ENCODE measurements around the gene HYCC2. TPM values are rescaled to one million over a fixed set of nuclear protein-coding genes. Genes with fewer than 3 reads are reported as not detected.

The HYCC2 gene
- total RNA-seq, 4 donors from 2014 or later, result 19.8 to 32.0 (median 26.0) TPM

GRCh38 chr2:201024518-201024917 lies 47.0 kb downstream of the HYCC2 start:
- no peaks in the 10 kb centered on the region for H3K27me3 ChIP-seq
- no peak overlapping the region for H3K27ac ChIP-seq
- intact Hi-C loops (cut with DNase I), result no loop called here
- peaks cover 2 to 4% of the 10 kb centered on the region in 2 donors for H3K36me3 ChIP-seq
- H3K9me3 ChIP-seq, result no peaks in the 10 kb centered on the region
- H3K4me1 ChIP-seq, result no peaks in the 10 kb centered on the region
- TF ChIP-seq CTCF (IDR thresholded peaks at IDR 0.05), result no peak
- no peak for TF ChIP-seq POLR2A (IDR thresholded peaks at IDR 0.05)
- no peak for DNase-seq
- H3K4me3 ChIP-seq (replicated peaks in 1 of 3), result no peak overlapping the region

GRCh38 chr2:201021914-201022313 lies 49.6 kb downstream of the HYCC2 start:
- H3K36me3 ChIP-seq, result peaks cover 2 to 4% of the 10 kb centered on the region in 2 donors
- H3K27ac ChIP-seq, result no peak overlapping the region
- no peaks in the 10 kb centered on the region for H3K9me3 ChIP-seq
- intact Hi-C loops (cut with DNase I), result no loop called here
- H3K4me1 ChIP-seq, result no peaks in the 10 kb centered on the region
- H3K27me3 ChIP-seq, result no peaks in the 10 kb centered on the region
- no peak overlapping the region for H3K4me3 ChIP-seq (replicated peaks in 1 of 3)
- TF ChIP-seq CTCF (IDR thresholded peaks at IDR 0.05) (no peak), POLR2A (IDR thresholded peaks at IDR 0.05) (no peak)
- no peak for DNase-seq

Small RNAs within 50 kb of the gene (small RNA-seq; reads per million reads assigned to genes)
- not detected for gene RNU6-1206P

Other genes starting within 250 kb of the HYCC2 start
- gene CLK1, start 207.0 kb downstream of the HYCC2 start, total RNA-seq, result 100 to 1,000 TPM; 102 to 262 (median 191) TPM
- 10 to 100 TPM; 12.2 to 30.3 (median 26.6) TPM for gene PPIL3, start 182.6 kb downstream of the HYCC2 start, total RNA-seq
- 10 to 100 TPM; 16.9 to 32.2 (median 27.2) TPM for gene NIF3L1, start 182.3 kb downstream of the HYCC2 start, total RNA-seq
- 10 to 100 TPM; 25.2 to 40.3 (median 34.0) TPM for gene ORC2, start 108.0 kb downstream of the HYCC2 start, total RNA-seq
- 10 to 100 TPM; 42.4 to 95.2 (median 86.5) TPM for gene NDUFB3, start 330 bp upstream of the HYCC2 start, total RNA-seq
- 100 to 1,000 TPM; 157 to 492 (median 249) TPM for gene CFLAR, start 44.5 kb upstream of the HYCC2 start, total RNA-seq
- 10 to 100 TPM; 12.4 to 23.0 (median 20.0) TPM for gene CASP10, start 111.5 kb upstream of the HYCC2 start, total RNA-seq
- gene CASP8, start 188.9 kb upstream of the HYCC2 start, total RNA-seq, result 10 to 100 TPM in 2 of 4 donors, 1 to 10 TPM in 2; 8.7 to 14.1 (median 9.6) TPM